Measurements from ENCODE around the gene C2CD4D.

- no peak for TF ChIP-seq CTCF (IDR thresholded peaks at IDR 0.05)
- no peak for TF ChIP-seq EZH2 (IDR thresholded peaks at IDR 0.05)
Observed at GRCh38 chr1:151839457-151840403, at the start of gene C2CD4D.
